H1 (cell line): ENCODE results near the gene DLEC1. TPM values are rescaled to one million over a fixed set of nuclear protein-coding genes. Genes with fewer than 3 reads are reported as not detected.

ENCODE experiments used
- CTCF ChIA-PET: fragments of 300-600 bp; sonication (Branson Sonifier 250); formaldehyde crosslinking; loops from one replicate; lab custom pipeline; 2021; ENCODE audit not compliant: partially characterized antibody; lab: Charles Lee
- POLR2A ChIA-PET: fragments of 300-600 bp; sonication (Branson Sonifier 250); formaldehyde crosslinking; loops from one replicate; lab custom pipeline; 2021; ENCODE audit warnings: inconsistent platforms; ENCODE audit not compliant: partially characterized antibody; lab: Charles Lee
- DNase-seq, 2 experiments: peaks; one replicate each; pipeline versions ENCODE4 v3.0.0 to v3.0.0-alpha.2; 2010 to 2022; ENCODE audit warnings: low spot score in 2 of 2, low read depth in 1 of 2, mixed read lengths in 1 of 2
- FAIRE-seq: peaks from 2 replicates; lab custom pipeline; 2011; peaks lifted over from hg19 to GRCh38; lab: Jason Lieb, UNC
- H2AFZ ChIP-seq: 2 replicates; pipeline ENCODE4 v1.8.1; 2012; ENCODE audit warnings: low read length, inconsistent platforms
- H2AK5ac ChIP-seq: 2 replicates; pipeline ENCODE4 v1.6.1; 2013; ENCODE audit warnings: low read depth, low read length
- H2BK120ac ChIP-seq: replicated peaks from 2 replicates; pipeline ENCODE3; 2013; ENCODE audit warnings: low read depth, low read length, inconsistent platforms
- H2BK12ac ChIP-seq: 2 replicates; pipeline ENCODE4 v1.6.1; 2013; ENCODE audit warnings: low read depth, low read length
- H2BK15ac ChIP-seq: 2 replicates; pipeline ENCODE4 v1.6.1; 2013; ENCODE audit warnings: low read length
- H2BK20ac ChIP-seq: 2 replicates; pipeline ENCODE4 v1.6.1; 2013; ENCODE audit warnings: low read length
- H2BK5ac ChIP-seq: 2 replicates; pipeline ENCODE4 v1.6.1; 2013; ENCODE audit warnings: low read depth, low read length
- H3K14ac ChIP-seq: 2 replicates; pipeline ENCODE4 v1.6.1; 2013; ENCODE audit warnings: inconsistent platforms; ENCODE audit not compliant: insufficient read length
- H3K18ac ChIP-seq: 2 replicates; pipeline ENCODE4 v1.6.1; 2013; ENCODE audit warnings: low read length; ENCODE audit errors: extremely low read depth
- H3K23ac ChIP-seq: 2 replicates; pipeline ENCODE4 v1.6.1; 2013; ENCODE audit warnings: inconsistent platforms; ENCODE audit not compliant: insufficient read length
- H3K23me2 ChIP-seq: 2 replicates; pipeline ENCODE4 v1.6.1; 2013; ENCODE audit warnings: low read depth, low read length
- H3K27ac ChIP-seq: 2 replicates; pipeline ENCODE4 v1.6.1; 2011; ENCODE audit warnings: low read depth, low read length, inconsistent platforms
- H3K27me3 ChIP-seq, 4 experiments: replicated peaks in 1 of 4; 1 replicate in 1 of 4; 2 replicates in 3 of 4; pipeline versions ENCODE4 v1.6.1 to v1.8.1; 2011 to 2013; ENCODE audit warnings: low read length in 3 of 4, mild to moderate bottlenecking in 3 of 4, inconsistent platforms in 2 of 4, mixed read lengths in 2 of 4, moderate library complexity in 1 of 4; ENCODE audit not compliant: control insufficient read depth in 3 of 4, insufficient read depth in 3 of 4; ENCODE audit errors: extremely low read depth in 1 of 4
- H3K36me3 ChIP-seq, 4 experiments: 2 replicates each; pipeline versions ENCODE4 v1.6.1 to v1.8.1; 2011 to 2013; ENCODE audit warnings: mild to moderate bottlenecking in 4 of 4, low read length in 3 of 4, moderate library complexity in 2 of 4, control low read depth in 1 of 4, inconsistent platforms in 1 of 4; ENCODE audit not compliant: insufficient read depth in 4 of 4, control insufficient read depth in 2 of 4
- H3K4ac ChIP-seq: replicated peaks from 2 replicates; pipeline ENCODE3; 2013; ENCODE audit warnings: low read length, low read depth, mixed read lengths, inconsistent platforms; ENCODE audit not compliant: insufficient read length
- H3K4me1 ChIP-seq, 4 experiments: replicated peaks in 1 of 4; 1 replicate in 1 of 4; 2 replicates in 3 of 4; pipeline versions ENCODE4 v1.6.1 to v1.8.1; 2011 to 2013; ENCODE audit warnings: low read length in 3 of 4, inconsistent platforms in 2 of 4, mixed read lengths in 1 of 4; ENCODE audit not compliant: insufficient read depth in 4 of 4, control insufficient read depth in 3 of 4
- H3K4me2 ChIP-seq, 2 experiments: 2 replicates each; pipeline versions ENCODE4 v1.6.1 to v1.8.1; 2011 to 2013; ENCODE audit warnings: low read depth in 2 of 2, low read length in 2 of 2, control low read depth in 1 of 2, inconsistent platforms in 1 of 2, mild to moderate bottlenecking in 1 of 2; ENCODE audit not compliant: insufficient read depth in 1 of 2
- H3K4me3 ChIP-seq, 4 experiments: fragments of 200-600, 300-600 bp in 1 of 4; sonication (generic), shearing (Covaris generic), sonication (Bioruptor Twin) in 1 of 4; 2 replicates each; pipeline versions ENCODE4 v1.5.1 to v1.8.1; 2011 to 2016; ENCODE audit warnings: low read length in 4 of 4, low read depth in 3 of 4, control low read depth in 2 of 4, inconsistent platforms in 2 of 4, mild to moderate bottlenecking in 2 of 4, mixed read lengths in 1 of 4, moderate library complexity in 1 of 4; ENCODE audit not compliant: insufficient read depth in 2 of 4; ENCODE audit errors: extremely low read depth in 1 of 4
- H3K56ac ChIP-seq: replicated peaks from 2 replicates; pipeline ENCODE3; 2013; ENCODE audit warnings: low read depth, mild to moderate bottlenecking, mixed read lengths, low read length, inconsistent platforms; ENCODE audit not compliant: insufficient read length
- H3K79me1 ChIP-seq: 2 replicates; pipeline ENCODE4 v1.6.1; 2013; ENCODE audit warnings: low read depth, low read length, control low read depth
- H3K79me2 ChIP-seq, 2 experiments: 2 replicates each; pipeline versions ENCODE4 v1.6.1 to v1.8.1; 2012 to 2013; ENCODE audit warnings: low read length in 2 of 2, mild to moderate bottlenecking in 2 of 2, inconsistent platforms in 1 of 2; ENCODE audit not compliant: insufficient read depth in 2 of 2, control insufficient read depth in 1 of 2
- H3K9ac ChIP-seq, 4 experiments: replicated peaks in 1 of 4; 1 replicate in 1 of 4; 2 replicates in 3 of 4; pipeline versions ENCODE4 v1.6.1 to v1.8.1; 2011 to 2013; ENCODE audit warnings: low read depth in 3 of 4, low read length in 3 of 4, control low read depth in 2 of 4, mild to moderate bottlenecking in 2 of 4, moderate library complexity in 2 of 4, inconsistent platforms in 1 of 4; ENCODE audit errors: extremely low read depth in 1 of 4
- H3K9me3 ChIP-seq, 2 experiments: 2 replicates each; pipeline versions ENCODE4 v1.6.1 to v1.8.1; 2012 to 2013; ENCODE audit warnings: mild to moderate bottlenecking in 2 of 2, moderate library complexity in 2 of 2, control low read depth in 1 of 2, inconsistent platforms in 1 of 2, low read depth in 1 of 2, low read length in 1 of 2, mixed read lengths in 1 of 2; ENCODE audit not compliant: insufficient read depth in 2 of 2
- H4K20me1 ChIP-seq, 2 experiments: replicated peaks in 1 of 2; 2 replicates each; pipeline versions ENCODE3 to v1.8.1; 2011 to 2013; ENCODE audit warnings: inconsistent platforms in 2 of 2, low read length in 2 of 2, mild to moderate bottlenecking in 1 of 2; ENCODE audit not compliant: insufficient read depth in 2 of 2, control insufficient read depth in 1 of 2
- H4K5ac ChIP-seq: 2 replicates; pipeline ENCODE4 v1.6.1; 2013; ENCODE audit warnings: low read length, low read depth, mixed read lengths, inconsistent platforms; ENCODE audit not compliant: insufficient read length
- H4K8ac ChIP-seq: 2 replicates; pipeline ENCODE4 v1.8.0; 2013; ENCODE audit warnings: mild to moderate bottlenecking, moderate library complexity, low read length, inconsistent platforms; ENCODE audit not compliant: insufficient read depth; ENCODE audit errors: extremely low read depth
- H4K91ac ChIP-seq: replicated peaks from 2 replicates; pipeline ENCODE3; 2013; ENCODE audit warnings: low read length, mixed read lengths, inconsistent platforms; ENCODE audit not compliant: insufficient read length
- ASH2L ChIP-seq: fragments of 200-600, 300-600 bp; sonication (generic); IDR thresholded peaks from one replicate; pipeline ENCODE4 v1.7.1; 2017; ENCODE audit warnings: low read length
- CBX8 ChIP-seq: fragments of 300-800, 300-1000 bp; sonication (generic); IDR thresholded peaks from 2 replicates; pipeline ENCODE4 v1.7.1; 2016; ENCODE audit warnings: low read depth, low read length, borderline replicate concordance
- CHD1 ChIP-seq: IDR thresholded peaks from 2 replicates; pipeline ENCODE4 v1.6.1; 2012; ENCODE audit warnings: low read depth, low read length, improper control_type of control experiment
- EP300 ChIP-seq, 2 experiments: IDR thresholded peaks; 1 replicate in 1 of 2; 2 replicates in 1 of 2; pipeline ENCODE4 v1.6.1; 2011 to 2012; ENCODE audit warnings: low read depth in 2 of 2, low read length in 2 of 2, mild to moderate bottlenecking in 2 of 2, borderline replicate concordance in 1 of 2, inconsistent platforms in 1 of 2, moderate library complexity in 1 of 2
- GABPA ChIP-seq: IDR thresholded peaks from 2 replicates; pipeline ENCODE4 v1.6.1; 2011; ENCODE audit warnings: mild to moderate bottlenecking, low read length, moderate library complexity, borderline replicate concordance; ENCODE audit not compliant: insufficient read depth
- HDAC6 ChIP-seq: IDR thresholded peaks from one replicate; pipeline ENCODE4 v1.7.1; 2012; ENCODE audit warnings: low read depth, mild to moderate bottlenecking, inconsistent platforms, low read length, moderate library complexity
- JUND ChIP-seq: IDR thresholded peaks from 2 replicates; pipeline ENCODE4 v1.6.1; 2011; ENCODE audit warnings: mild to moderate bottlenecking, improper control_type of control experiment, low read length
- KDM5A ChIP-seq: fragments of 200-600 bp; IDR thresholded peaks from 2 replicates; pipeline ENCODE4 v1.7.1; 2012; ENCODE audit warnings: mild to moderate bottlenecking, low read length, inconsistent platforms, mixed read lengths
- POU5F1 ChIP-seq: IDR thresholded peaks from 2 replicates; pipeline ENCODE4 v1.6.1; 2011; ENCODE audit warnings: low read depth, mild to moderate bottlenecking, low read length, moderate library complexity
- RAD21 ChIP-seq, 2 experiments: IDR thresholded peaks in 1 of 2; conservative IDR thresholded peaks in 1 of 2; 2 replicates each; pipeline ENCODE4 v1.6.1; 2011; ENCODE audit warnings: low read depth in 2 of 2, low read length in 2 of 2, improper control_type of control experiment in 1 of 2, inconsistent platforms in 1 of 2, mild to moderate bottlenecking in 1 of 2, moderate library complexity in 1 of 2
- SAP30 ChIP-seq: fragments of 300-600 bp; sonication (generic); IDR thresholded peaks from 2 replicates; pipeline ENCODE4 v1.7.1; 2012; ENCODE audit warnings: low read length, moderate library complexity, mild to moderate bottlenecking, inconsistent platforms; ENCODE audit not compliant: insufficient read depth, insufficient replicate concordance
- SIN3A ChIP-seq, 2 experiments: IDR thresholded peaks in 1 of 2; conservative IDR thresholded peaks in 1 of 2; 2 replicates each; pipeline ENCODE4 v1.6.1; 2011 to 2012; ENCODE audit warnings: low read length in 2 of 2, improper control_type of control experiment in 1 of 2, low read depth in 1 of 2, mild to moderate bottlenecking in 1 of 2
- ZNF274 ChIP-seq: IDR thresholded peaks from 2 replicates; pipeline ENCODE4 v1.7.0; 2012; ENCODE audit warnings: low read length, borderline replicate concordance; ENCODE audit errors: extremely low read depth
- WGBS, 2 experiments: shearing (Covaris generic) in 1 of 2; methylation state at CpG; one replicate each; pipeline versions ENCODE4 v1.1.6 to v1.1.7; 2013 to 2015; ENCODE audit warnings: low lambda C conversion rate in 2 of 2, mixed read lengths in 2 of 2, inconsistent platforms in 1 of 2, low coverage in 1 of 2, missing lambda C conversion rate in 1 of 2; ENCODE audit not compliant: insufficient replicate concordance in 2 of 2, insufficient coverage in 1 of 2, insufficient read length in 1 of 2; ENCODE audit errors: extremely low coverage in 1 of 2, missing lambda C conversion rate in 1 of 2; 5-methylcytosine and 5-hydroxymethylcytosine counted together
- polyA plus RNA-seq, 7 experiments: library from polyadenylated mRNA; depleted of rRNA in 3 of 7; stranded (reverse) in 5 of 7; unstranded in 2 of 7; fragments of >200 nt in 5 of 7; fragments of 200-250 nt in 2 of 7; gene quantifications; 1 replicate in 5 of 7; 2 replicates in 1 of 7; 4 replicates in 1 of 7; pipeline versions ENCODE4 v1.2.1 to v1.2.3, GENCODE V29; 2011 to 2013; ENCODE audit warnings: missing spikeins in 2 of 7, mixed read lengths in 2 of 7
- total RNA-seq: library from RNA; stranded (reverse); fragmentation: NEBNext Ultra II Directional; extraction: Animal tissue kit (Norgen Biotek cat#: 25700); gene quantifications from 2 replicates; pipeline ENCODE4 v1.2.1, GENCODE V29; 2021

Gene DLEC1
- total and polyA plus RNA-seq, 2 of the 8 experiments (the other 6 are each of a cell fraction or from before 2014, with no cell fraction given) = 0.26 to 0.76 TPM

- Histone ChIP-seq H3K23ac (no peak overlapping the region), H3K27me3 (peaks cover 0 to 2% (median 0%) of the 10 kb centered on the region in 4 experiments; a peak in 1 of 7 replicates), H4K8ac (no peak overlapping the region), H2BK5ac (no peak overlapping the region), H3K4me3 (no peak overlapping the region), H3K23me2 (no peaks in the 10 kb centered on the region; the same call in 1 of the 2 replicates), H3K4me2 (no peak overlapping the region), H4K5ac (no peak overlapping the region), H2BK120ac (no peak overlapping the region), H2AFZ (no peak overlapping the region), H2BK20ac (no peak overlapping the region), H3K56ac (no peak overlapping the region), H4K91ac (no peak overlapping the region), H3K4ac (no peak overlapping the region), H3K4me1 (peaks cover 3 to 13% (median 5%) of the 10 kb centered on the region in 4 experiments; a peak in 6 of 7 replicates), H2BK12ac (no peak overlapping the region), H2BK15ac (no peak overlapping the region), H3K36me3 (no peaks in the 10 kb centered on the region), H3K79me1 (no peaks in the 10 kb centered on the region), H3K18ac (no peak overlapping the region), H3K27ac (no peak overlapping the region), H3K9ac (no peak overlapping the region), H3K14ac (no peak overlapping the region), H3K9me3 (0 out of 4 replicates have a peak, but pooled peaks cover 0 to 5% of the 10 kb centered on the region in 2 experiments), H4K20me1 (no peaks in the 10 kb centered on the region), H3K79me2 (no peaks in the 10 kb centered on the region), H2AK5ac (no peak overlapping the region)
- ChIA-PET CTCF (interaction anchor here (0.6 to 7.9 kb wide), 6 partner anchors 9 to 116 kb away, joined by 3 to 54 read pairs (median 4); no protein-coding TSS in a partner anchor), POLR2A (interaction anchor here (1.2 kb wide), 1 partner anchor 64 kb away, joined by 5 read pairs; the partner anchor contains the start of gene OXSR1)
- FAIRE-seq (no peak), DNase-seq (no peak)
- WGBS, 2 experiments = 91% methylated on average over 1 of the region's 1 CpG; no CpG with 5 or more reads in 1 of the 2 experiments
- TF ChIP-seq JUND = no peak
- TF ChIP-seq GABPA = no peak
- no peak for TF ChIP-seq HDAC6
- TF ChIP-seq CHD1 = no peak
- TF ChIP-seq CBX8 = no peak
- no peak for TF ChIP-seq EP300 (IDR thresholded peaks at IDR 0.05; ENCODE audit: borderline replicate concordance in 1 of 2, low read depth in 2 of 2, low read length in 2 of 2)
- no peak for TF ChIP-seq ZNF274
- no peak for TF ChIP-seq SAP30
- no peak for TF ChIP-seq SIN3A (conservative IDR thresholded peaks at IDR 0.05 in 1 of 2, IDR thresholded peaks at IDR 0.05 in 1 of 2; ENCODE audit: low read depth in 1 of 2, low read length in 2 of 2)
- no peak for TF ChIP-seq ASH2L
- TF ChIP-seq POU5F1 = no peak
- TF ChIP-seq KDM5A = no peak
- TF ChIP-seq RAD21 (IDR thresholded peaks at IDR 0.05 in 1 of 2, conservative IDR thresholded peaks at IDR 0.05 in 1 of 2; ENCODE audit: low read depth in 2 of 2, low read length in 2 of 2) = no peak
Observed at GRCh38 chr3:38102444-38102814, 63.4 kb downstream of the DLEC1 start.
